ENCODE measurements around the gene CCDC107.

CCDC107 gene

DNA sequence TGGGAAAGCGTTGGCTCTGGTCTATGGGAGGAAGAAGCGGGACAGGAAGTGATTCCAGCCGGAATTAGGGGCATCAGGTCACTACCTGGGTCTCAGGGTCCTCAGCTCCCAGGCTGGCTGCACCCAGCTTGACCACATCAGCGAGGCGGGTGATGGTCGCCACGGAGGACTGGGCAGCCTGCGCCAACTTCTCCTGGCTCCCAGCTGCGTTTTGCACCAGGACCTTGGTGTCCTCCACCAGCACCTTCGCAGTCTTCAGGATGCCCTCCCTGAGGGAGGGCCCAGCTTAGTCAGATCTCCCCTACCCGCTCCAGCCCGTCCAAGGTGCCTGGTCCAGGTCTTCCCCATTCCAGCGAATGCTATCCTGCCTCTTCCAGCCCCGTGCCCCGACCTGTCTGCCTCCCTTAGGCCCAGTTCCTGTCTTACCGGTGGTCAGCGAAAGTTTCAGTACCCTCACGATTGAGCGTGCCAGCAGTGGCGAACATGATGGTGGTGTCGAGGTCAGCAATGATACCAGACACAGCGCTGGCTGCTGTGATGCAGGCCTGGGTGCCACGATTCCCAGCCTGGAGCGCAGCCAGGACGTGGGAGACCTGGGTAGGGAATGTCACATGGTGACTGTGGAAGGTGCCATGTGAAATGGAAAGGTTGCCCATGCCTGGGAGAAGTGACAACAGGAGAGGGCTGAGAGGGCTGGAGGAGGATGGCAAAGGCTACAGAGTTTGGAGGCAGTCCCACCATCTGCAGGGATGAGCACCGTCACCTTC is 46.0 kb downstream of the CCDC107 start:
- H3K4me3 ChIP-seq (replicated peaks in 1 of 2; ENCODE audit: low read depth in 2 of 2, low read length in 2 of 2): no peak overlapping the region
- DNase-seq (ENCODE audit: low read depth in 2 of 2): no peak
- TF ChIP-seq, protein P1, sequence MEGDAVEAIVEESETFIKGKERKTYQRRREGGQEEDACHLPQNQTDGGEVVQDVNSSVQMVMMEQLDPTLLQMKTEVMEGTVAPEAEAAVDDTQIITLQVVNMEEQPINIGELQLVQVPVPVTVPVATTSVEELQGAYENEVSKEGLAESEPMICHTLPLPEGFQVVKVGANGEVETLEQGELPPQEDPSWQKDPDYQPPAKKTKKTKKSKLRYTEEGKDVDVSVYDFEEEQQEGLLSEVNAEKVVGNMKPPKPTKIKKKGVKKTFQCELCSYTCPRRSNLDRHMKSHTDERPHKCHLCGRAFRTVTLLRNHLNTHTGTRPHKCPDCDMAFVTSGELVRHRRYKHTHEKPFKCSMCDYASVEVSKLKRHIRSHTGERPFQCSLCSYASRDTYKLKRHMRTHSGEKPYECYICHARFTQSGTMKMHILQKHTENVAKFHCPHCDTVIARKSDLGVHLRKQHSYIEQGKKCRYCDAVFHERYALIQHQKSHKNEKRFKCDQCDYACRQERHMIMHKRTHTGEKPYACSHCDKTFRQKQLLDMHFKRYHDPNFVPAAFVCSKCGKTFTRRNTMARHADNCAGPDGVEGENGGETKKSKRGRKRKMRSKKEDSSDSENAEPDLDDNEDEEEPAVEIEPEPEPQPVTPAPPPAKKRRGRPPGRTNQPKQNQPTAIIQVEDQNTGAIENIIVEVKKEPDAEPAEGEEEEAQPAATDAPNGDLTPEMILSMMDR (IDR thresholded peaks at IDR 0.05; ENCODE audit: low read depth, low read length): no peak

DNA sequence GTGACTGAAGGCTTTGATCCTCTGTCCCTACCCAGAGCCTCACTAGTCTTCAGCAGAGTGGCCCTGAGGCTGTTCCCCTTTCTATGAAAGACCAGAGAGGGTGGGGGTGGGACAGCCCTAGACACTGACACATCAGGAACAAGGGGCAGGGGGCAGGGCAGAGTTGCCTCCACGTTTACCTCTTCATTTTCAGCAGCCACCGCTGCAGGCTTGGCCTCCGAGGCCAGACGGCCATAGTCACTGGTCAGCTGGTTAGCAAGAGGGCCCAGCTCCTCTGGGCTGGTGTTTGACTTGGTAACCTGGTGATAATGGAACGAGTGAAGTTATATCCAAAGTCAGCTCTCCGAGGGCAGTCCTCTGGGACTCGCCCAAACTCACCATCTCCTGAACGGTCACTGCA is 47.3 kb downstream of the CCDC107 start:
- DNase-seq (ENCODE audit: low read depth in 2 of 2): no peak
- no peak overlapping the region for H3K4me3 ChIP-seq (replicated peaks in 1 of 2; ENCODE audit: low read depth in 2 of 2, low read length in 2 of 2)
- TF ChIP-seq, protein P1 (IDR thresholded peaks at IDR 0.05; ENCODE audit: low read depth, low read length): no peak

DNA sequence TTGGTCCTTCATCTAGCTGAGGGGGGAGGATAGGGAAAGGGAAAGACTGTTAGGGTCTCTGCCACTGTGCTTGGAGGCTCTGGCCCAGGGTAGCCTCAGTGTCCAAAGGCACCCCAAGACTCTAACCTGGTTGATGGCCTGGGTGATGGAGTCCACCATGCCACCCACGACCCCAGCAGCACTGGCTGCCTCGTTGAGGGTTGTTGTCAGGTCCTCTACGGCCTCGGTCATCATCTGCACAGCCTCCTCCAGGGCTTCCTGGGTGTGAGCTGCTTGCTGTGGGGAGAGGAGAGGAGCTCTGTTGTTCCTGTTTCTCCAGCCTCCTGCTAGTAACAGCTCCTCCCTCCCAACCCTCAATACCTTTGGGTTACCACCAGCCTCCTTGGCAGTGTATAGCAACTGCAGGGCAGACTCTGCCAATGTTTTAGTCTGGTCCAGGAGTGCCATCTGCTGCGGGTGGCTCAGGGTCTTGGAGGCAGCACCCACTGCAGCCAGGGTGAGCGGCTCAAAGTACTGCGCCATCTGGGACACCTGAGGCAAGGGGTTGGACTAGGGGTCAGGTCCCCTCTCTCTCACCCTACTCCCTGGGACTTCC is 47.8 kb downstream of the CCDC107 start:
- no peak for DNase-seq (ENCODE audit: low read depth in 2 of 2)
- H3K4me3 ChIP-seq (replicated peaks in 1 of 2; ENCODE audit: low read depth in 2 of 2, low read length in 2 of 2): no peak overlapping the region
- TF ChIP-seq, protein P1 (IDR thresholded peaks at IDR 0.05; ENCODE audit: low read depth, low read length): no peak

GRCh38 chr9:35706951-35707350 is 48.9 kb downstream of the CCDC107 start:
- H3K4me3 ChIP-seq (replicated peaks in 1 of 2; ENCODE audit: low read depth in 2 of 2, low read length in 2 of 2): no peak overlapping the region
- TF ChIP-seq, protein P1 (IDR thresholded peaks at IDR 0.05; ENCODE audit: low read depth, low read length): no peak

DNA sequence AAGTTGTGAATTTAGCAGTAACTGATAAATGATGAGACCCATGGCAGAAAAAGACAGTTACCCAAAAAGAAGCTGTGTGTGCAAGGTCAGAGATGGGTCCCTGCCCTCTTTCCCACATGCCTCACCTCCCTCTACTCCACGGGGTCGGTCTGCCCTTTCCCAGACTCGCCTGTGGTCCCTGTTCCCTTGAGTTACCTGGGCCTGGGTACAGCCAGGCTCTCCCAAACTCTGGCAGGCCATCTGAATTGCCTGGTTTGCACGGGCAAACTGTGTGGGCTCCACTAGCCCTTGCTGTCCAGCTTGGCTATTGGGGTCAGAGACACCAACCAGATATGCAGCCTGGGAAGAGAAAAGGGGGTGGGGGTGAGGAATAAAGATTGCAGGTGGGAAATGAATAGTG is 50.1 kb downstream of the CCDC107 start:
- TF ChIP-seq, protein P1 (IDR thresholded peaks at IDR 0.05; ENCODE audit: low read depth, low read length): no peak
- DNase-seq (ENCODE audit: low read depth in 2 of 2): no peak
- no peak overlapping the region for H3K4me3 ChIP-seq (replicated peaks in 1 of 2; ENCODE audit: low read depth in 2 of 2, low read length in 2 of 2)

More at GRCh38 chr9:35706951-35707350, 48.9 kb downstream of the CCDC107 start:
- DNase-seq (ENCODE audit: low read depth in 2 of 2): no peak

DNA sequence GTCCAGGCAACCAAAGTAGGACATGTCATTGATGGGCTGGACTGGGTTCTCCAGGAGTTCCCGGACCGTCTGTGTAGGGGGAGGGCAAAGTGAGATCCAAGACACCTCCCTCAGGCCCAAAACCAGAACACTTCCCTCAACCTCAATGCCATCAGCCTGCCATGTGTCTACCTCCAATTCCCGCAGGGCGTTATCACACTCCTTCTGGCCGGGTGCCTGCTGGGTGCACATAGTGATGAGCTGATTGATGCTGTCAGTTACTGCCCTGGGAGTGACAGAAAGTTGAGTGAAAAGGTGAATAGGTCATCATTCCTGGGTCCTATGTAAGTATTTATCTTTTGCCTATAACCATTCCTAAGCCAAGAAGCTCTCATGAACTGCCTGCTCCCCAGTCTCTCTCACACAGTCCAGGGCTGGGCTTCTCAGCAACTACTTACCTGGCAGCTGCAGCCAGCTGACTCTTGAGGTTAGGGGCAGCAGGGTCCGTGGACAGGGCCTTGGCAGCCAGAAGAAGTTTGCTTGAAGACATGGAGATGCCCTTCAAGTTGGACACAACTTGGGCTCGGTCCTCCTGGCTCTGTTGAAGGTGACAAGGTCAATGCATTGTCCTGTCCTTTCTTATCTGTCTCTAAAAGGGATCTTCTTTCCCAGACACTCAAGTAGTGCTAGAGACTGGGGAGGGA is 52.9 kb downstream of the CCDC107 start:
- no peak overlapping the region for H3K4me3 ChIP-seq (replicated peaks in 1 of 2; ENCODE audit: low read depth in 2 of 2, low read length in 2 of 2)
- no peak for DNase-seq (ENCODE audit: low read depth in 2 of 2)
- TF ChIP-seq, protein P1 (IDR thresholded peaks at IDR 0.05; ENCODE audit: low read depth, low read length): no peak

Measured in cardiac fibroblast (primary cell).